GM12801 (cell line): ENCODE measurements around the gene ARHGAP15.

Experiments used
- CTCF ChIP-seq: IDR thresholded peaks from one replicate; pipeline ENCODE4 v1.5.1; 2011; ENCODE audit warnings: control low read depth; ENCODE audit not compliant: insufficient read length; ENCODE audit errors: extremely low read depth

The ARHGAP15 gene

GRCh38 chr2:143471550-143471949, 342.3 kb downstream of the ARHGAP15 start:
- no peak for TF ChIP-seq CTCF

GRCh38 chr2:143473216-143473615, 344.0 kb downstream of the ARHGAP15 start:
- no peak for TF ChIP-seq CTCF

- TF ChIP-seq CTCF: no peak
Measured at GRCh38 chr2:143473820-143474219, 344.6 kb downstream of the ARHGAP15 start.

- TF ChIP-seq CTCF: no peak
Measured at GRCh38 chr2:143474586-143474985, 345.4 kb downstream of the ARHGAP15 start.

GRCh38 chr2:143475041-143475776, 346.0 kb downstream of the ARHGAP15 start:
- no peak for TF ChIP-seq CTCF

- no peak for TF ChIP-seq CTCF
Measured at GRCh38 chr2:143476336-143477087, 347.3 kb downstream of the ARHGAP15 start.

GRCh38 chr2:143477714-143478443, 348.7 kb downstream of the ARHGAP15 start:
- no peak for TF ChIP-seq CTCF
